Muscle layer of colon (tissue), 2 donors: ENCODE results near the gene ADGRA3.
"Not testable (repeated sequence)": the region's sequence is repeated elsewhere in the genome, so short reads cannot be mapped to it uniquely, and the experiment has no call there.

Source experiments
- H3K27ac ChIP-seq: one replicate; pipeline ENCODE4 v1.7.0; 2013; ENCODE audit warnings: low read depth, mild to moderate bottlenecking, low read length, moderate library complexity
- H3K27me3 ChIP-seq, 2 donors: one replicate each; pipeline ENCODE4 v1.7.0; 2013; ENCODE audit warnings: low read length in 2 of 2, mild to moderate bottlenecking in 2 of 2; ENCODE audit not compliant: insufficient read depth in 2 of 2, control insufficient read depth in 1 of 2
- H3K36me3 ChIP-seq: one replicate; pipeline ENCODE4 v1.7.0; 2013; ENCODE audit warnings: mild to moderate bottlenecking, low read length; ENCODE audit not compliant: insufficient read depth
- H3K4me1 ChIP-seq: one replicate; pipeline ENCODE4 v1.7.0; 2013; ENCODE audit warnings: mild to moderate bottlenecking, low read length; ENCODE audit not compliant: insufficient read depth
- H3K4me3 ChIP-seq, 2 donors: one replicate each; pipeline ENCODE4 v1.7.0; 2013; ENCODE audit warnings: low read length in 2 of 2, low read depth in 1 of 2, mild to moderate bottlenecking in 1 of 2, moderate library complexity in 1 of 2
- H3K9ac ChIP-seq: one replicate; pipeline ENCODE4 v1.7.0; 2013; ENCODE audit warnings: low read length
- H3K9me3 ChIP-seq: one replicate; pipeline ENCODE4 v1.7.0; 2013; ENCODE audit warnings: mild to moderate bottlenecking, low read length
- donor health status: abdominal sarcoma.
- donor health status: Adenocarcinoma of cecum.

The ADGRA3 gene

GRCh38 chr4:22477136-22477812 is 38.6 kb downstream of the ADGRA3 start:
- Histone ChIP-seq H3K27me3 (no peaks in the 10 kb centered on the region), H3K9ac (no peak overlapping the region), H3K27ac (no peak overlapping the region), H3K36me3 (no peaks in the 10 kb centered on the region), H3K4me3 (no peak overlapping the region), H3K9me3 (no peaks in the 10 kb centered on the region), H3K4me1 (peaks cover 12% of the 10 kb centered on the region)

- Histone ChIP-seq H3K4me3 (no peak overlapping the region), H3K4me1 (peaks cover 18% of the 10 kb centered on the region), H3K27me3 (no peaks in the 10 kb centered on the region), H3K9me3 (no peaks in the 10 kb centered on the region), H3K9ac (no peak overlapping the region), H3K36me3 (no peaks in the 10 kb centered on the region), H3K27ac (no peak overlapping the region)
Measured at GRCh38 chr4:22476011-22476410, 39.9 kb downstream of the ADGRA3 start.

- not testable (repeated sequence) for H3K9ac ChIP-seq, H3K9me3 ChIP-seq, H3K4me3 ChIP-seq, H3K27ac ChIP-seq, H3K36me3 ChIP-seq, H3K27me3 ChIP-seq
- H3K4me1 ChIP-seq = peaks cover 18% of the 10 kb centered on the region
Measured at GRCh38 chr4:22475311-22475646, 40.6 kb downstream of the ADGRA3 start.

- no peak overlapping the region for H3K27ac ChIP-seq
- H3K4me1 ChIP-seq = peaks cover 18% of the 10 kb centered on the region
- no peaks in the 10 kb centered on the region for H3K9me3 ChIP-seq
- H3K4me3 ChIP-seq = no peak overlapping the region
- no peaks in the 10 kb centered on the region for H3K36me3 ChIP-seq
- no peaks in the 10 kb centered on the region for H3K27me3 ChIP-seq
- no peak overlapping the region for H3K9ac ChIP-seq
Measured at GRCh38 chr4:22474636-22475310, 41.1 kb downstream of the ADGRA3 start.

GRCh38 chr4:22473268-22473667 is 42.6 kb downstream of the ADGRA3 start:
- Histone ChIP-seq H3K9me3 (no peaks in the 10 kb centered on the region), H3K4me1 (peaks cover 18% of the 10 kb centered on the region), H3K36me3 (no peaks in the 10 kb centered on the region), H3K9ac (no peak overlapping the region), H3K27ac (no peak overlapping the region), H3K27me3 (no peaks in the 10 kb centered on the region), H3K4me3 (no peak overlapping the region)

- Histone ChIP-seq H3K36me3 (no peaks in the 10 kb centered on the region), H3K9ac (no peak overlapping the region), H3K4me1 (peaks cover 11% of the 10 kb centered on the region), H3K9me3 (no peaks in the 10 kb centered on the region), H3K27me3 (no peaks in the 10 kb centered on the region), H3K4me3 (no peak overlapping the region), H3K27ac (no peak overlapping the region)
Measured at GRCh38 chr4:22471999-22472461, 43.8 kb downstream of the ADGRA3 start.

- H3K27ac ChIP-seq = no peak overlapping the region
- H3K9ac ChIP-seq = no peak overlapping the region
- H3K36me3 ChIP-seq = no peaks in the 10 kb centered on the region
- no peaks in the 10 kb centered on the region for H3K27me3 ChIP-seq
- H3K9me3 ChIP-seq = no peaks in the 10 kb centered on the region
- peaks cover 11% of the 10 kb centered on the region for H3K4me1 ChIP-seq
- H3K4me3 ChIP-seq = no peak overlapping the region
Measured at GRCh38 chr4:22471419-22471818, 44.4 kb downstream of the ADGRA3 start.

GRCh38 chr4:22466581-22466980 is 49.3 kb downstream of the ADGRA3 start:
- H3K27me3 ChIP-seq = no peaks in the 10 kb centered on the region
- no peak overlapping the region for H3K27ac ChIP-seq
- H3K36me3 ChIP-seq = no peaks in the 10 kb centered on the region
- peaks cover 10% of the 10 kb centered on the region for H3K4me1 ChIP-seq
- H3K4me3 ChIP-seq = no peak overlapping the region
- H3K9ac ChIP-seq = no peak overlapping the region
- no peaks in the 10 kb centered on the region for H3K9me3 ChIP-seq

- Histone ChIP-seq H3K36me3 (no peaks in the 10 kb centered on the region), H3K9me3 (no peaks in the 10 kb centered on the region), H3K27me3 (no peaks in the 10 kb centered on the region), H3K9ac (no peak overlapping the region), H3K27ac (no peak overlapping the region), H3K4me1 (peaks cover 10% of the 10 kb centered on the region), H3K4me3 (no peak overlapping the region)
Measured at GRCh38 chr4:22465996-22466395, 49.9 kb downstream of the ADGRA3 start.

- H3K9ac ChIP-seq = no peak overlapping the region
Measured at GRCh38 chr4:22465349-22465748, 50.5 kb downstream of the ADGRA3 start.

GRCh38 chr4:22463179-22463578 is 52.7 kb downstream of the ADGRA3 start:
- Histone ChIP-seq H3K9ac (no peak overlapping the region), H3K4me1 (peaks cover 10% of the 10 kb centered on the region), H3K9me3 (no peaks in the 10 kb centered on the region), H3K27me3 (no peaks in the 10 kb centered on the region), H3K36me3 (no peaks in the 10 kb centered on the region), H3K4me3 (no peak overlapping the region), H3K27ac (no peak overlapping the region)

More at GRCh38 chr4:22465349-22465748, 50.5 kb downstream of the ADGRA3 start:
- no peak overlapping the region for H3K27ac ChIP-seq
- no peaks in the 10 kb centered on the region for H3K27me3 ChIP-seq
- no peaks in the 10 kb centered on the region for H3K9me3 ChIP-seq
- H3K4me3 ChIP-seq = no peak overlapping the region
- H3K4me1 ChIP-seq = peaks cover 10% of the 10 kb centered on the region
- no peaks in the 10 kb centered on the region for H3K36me3 ChIP-seq

- H3K27me3 ChIP-seq = no peaks in the 10 kb centered on the region
- H3K27ac ChIP-seq = no peak overlapping the region
- no peaks in the 10 kb centered on the region for H3K36me3 ChIP-seq
- peaks cover 10% of the 10 kb centered on the region for H3K4me1 ChIP-seq
- no peak overlapping the region for H3K9ac ChIP-seq
- H3K9me3 ChIP-seq = no peaks in the 10 kb centered on the region
- H3K4me3 ChIP-seq = no peak overlapping the region
Measured at GRCh38 chr4:22462688-22463087, 53.2 kb downstream of the ADGRA3 start.
